H1 (cell line): ENCODE results near the gene PIK3R6.

Experiments
- CTCF ChIP-seq, 3 experiments: IDR thresholded peaks; 1 replicate in 2 of 3; 2 replicates in 1 of 3; pipeline versions ENCODE4 v1.5.1 to v1.6.1; 2011; ENCODE audit warnings: low read length in 3 of 3, mild to moderate bottlenecking in 3 of 3, inconsistent platforms in 2 of 3, low read depth in 1 of 3, moderate library complexity in 1 of 3; ENCODE audit not compliant: insufficient read depth in 1 of 3; ENCODE audit errors: control extremely low read depth in 1 of 3
- EP300 ChIP-seq, 2 experiments: IDR thresholded peaks; 1 replicate in 1 of 2; 2 replicates in 1 of 2; pipeline ENCODE4 v1.6.1; 2011 to 2012; ENCODE audit warnings: low read depth in 2 of 2, low read length in 2 of 2, mild to moderate bottlenecking in 2 of 2, borderline replicate concordance in 1 of 2, inconsistent platforms in 1 of 2, moderate library complexity in 1 of 2

- TF ChIP-seq CTCF (IDR thresholded peaks at IDR 0.05; ENCODE audit: control extremely low read depth in 1 of 3, insufficient read depth in 1 of 3, low read depth in 1 of 3, low read length in 3 of 3) (no peak), EP300 (IDR thresholded peaks at IDR 0.05; ENCODE audit: borderline replicate concordance in 1 of 2, low read depth in 2 of 2, low read length in 2 of 2) (no peak)
Measured at GRCh38 chr17:8855477-8856204, 11.8 kb downstream of the PIK3R6 start.
